CD4-positive, alpha-beta T cell treated with Interleukin-4 for 4 hours (primary cell): ENCODE measurements around the gene SAPCD1.

Experiments
- DNase-seq: peaks from one replicate; pipeline ENCODE4 v3.0.0-alpha.2; 2020

The SAPCD1 gene

DNA sequence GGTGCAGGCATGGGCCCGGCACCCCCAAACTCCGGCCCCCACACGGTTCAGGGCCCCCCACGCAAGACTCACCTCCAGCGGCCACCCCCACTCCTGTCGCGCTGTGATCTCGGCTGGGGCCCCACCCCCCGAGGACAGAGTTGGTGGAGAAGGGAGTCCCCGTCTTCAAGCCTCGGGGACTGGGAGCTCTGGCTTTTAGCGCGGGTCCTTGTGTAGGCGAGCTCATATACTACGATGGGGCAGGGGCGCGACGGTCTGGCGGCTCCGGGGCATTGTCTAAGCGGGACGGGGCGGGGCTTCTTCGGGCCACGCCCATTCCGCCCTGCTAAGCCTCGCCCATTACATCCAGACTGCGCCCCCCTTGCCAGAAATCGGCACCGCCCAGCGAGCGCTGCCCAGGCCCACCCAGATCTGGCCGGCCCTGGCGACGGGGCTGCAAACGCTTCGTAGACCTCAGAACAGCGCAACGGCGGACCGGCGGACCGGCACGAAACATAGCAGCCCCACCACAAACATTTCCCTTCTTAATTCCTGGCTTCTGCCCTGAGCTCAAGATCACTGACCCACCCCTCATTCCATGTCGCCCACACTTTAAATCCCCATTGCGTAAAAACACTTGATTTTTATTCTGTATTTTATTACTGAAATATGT is 32.4 kb upstream of the SAPCD1 start:
- peak; percentile 51 for DNase-seq

DNA sequence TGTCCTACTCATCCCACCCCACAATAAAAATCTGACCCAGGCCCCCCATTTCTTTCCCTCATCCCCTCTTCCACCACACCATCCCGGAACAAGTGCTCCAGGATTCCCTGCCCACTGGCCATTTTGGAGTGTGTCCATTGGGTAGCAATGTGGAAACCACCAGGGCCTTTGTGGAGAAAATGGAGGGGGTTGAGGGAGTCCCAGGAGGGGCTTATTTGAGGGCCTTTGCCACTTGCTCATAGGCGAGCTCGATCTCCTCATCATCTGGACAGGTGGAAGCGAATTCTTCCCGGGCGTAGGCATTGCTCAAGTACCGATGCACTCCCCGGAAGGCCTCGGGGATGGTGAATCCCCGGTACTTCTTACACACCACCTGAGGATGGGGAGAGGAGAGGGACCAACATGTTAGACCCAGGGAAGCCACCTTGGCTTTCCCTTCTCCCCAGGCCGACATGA is 31.8 kb upstream of the SAPCD1 start:
- DNase-seq: no peak

DNA sequence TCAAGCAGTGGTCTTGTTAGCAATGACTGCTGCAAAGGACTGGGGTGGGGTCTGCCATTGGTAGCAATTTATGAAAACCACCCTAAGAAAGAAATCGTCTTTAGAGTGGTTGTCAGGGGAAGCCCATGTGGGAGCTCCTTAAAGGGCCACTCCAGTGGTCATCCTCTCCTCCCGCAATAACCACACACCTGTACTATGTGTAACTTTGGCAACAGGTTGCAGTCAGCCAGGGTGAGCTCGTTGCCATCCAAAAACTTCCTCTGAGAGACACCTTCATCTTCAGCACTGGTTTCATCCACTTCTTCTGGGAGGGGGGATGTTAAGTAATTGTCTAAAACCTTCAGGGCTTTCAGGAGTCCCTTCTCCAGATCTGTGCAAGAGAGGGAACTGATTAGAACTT is 30.4 kb upstream of the SAPCD1 start:
- DNase-seq: no peak

GRCh38 chr6:31733734-31734133 is 28.7 kb upstream of the SAPCD1 start:
- no peak for DNase-seq

DNA sequence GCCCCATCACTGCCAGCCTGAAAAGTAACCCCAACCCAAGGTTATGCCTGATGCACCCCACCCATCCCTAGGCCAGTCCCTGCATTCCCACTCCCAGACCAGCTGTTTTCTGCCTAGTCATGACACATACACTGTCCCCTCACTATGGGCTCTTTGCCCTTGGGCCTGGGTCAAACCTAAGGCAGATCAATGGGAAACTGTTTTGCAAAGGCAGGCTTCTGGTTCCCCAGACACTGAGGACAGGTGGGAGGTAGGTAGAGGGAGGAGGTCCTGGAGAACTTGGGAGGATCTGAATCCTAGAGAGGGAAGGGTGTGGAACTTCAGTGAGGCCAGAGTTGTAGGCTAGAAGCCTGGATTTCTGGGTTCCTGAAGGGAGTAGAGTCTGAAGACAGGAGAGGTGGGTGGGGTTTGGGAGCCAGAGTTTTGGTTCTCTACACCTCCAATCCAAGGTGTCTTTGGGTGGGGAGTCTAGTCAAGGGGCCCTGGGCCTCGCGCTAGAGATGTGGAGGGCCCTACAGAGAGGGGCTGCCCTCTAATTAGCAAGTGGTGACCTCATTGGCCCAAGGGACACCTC is 28.1 kb upstream of the SAPCD1 start:
- no peak for DNase-seq

DNA sequence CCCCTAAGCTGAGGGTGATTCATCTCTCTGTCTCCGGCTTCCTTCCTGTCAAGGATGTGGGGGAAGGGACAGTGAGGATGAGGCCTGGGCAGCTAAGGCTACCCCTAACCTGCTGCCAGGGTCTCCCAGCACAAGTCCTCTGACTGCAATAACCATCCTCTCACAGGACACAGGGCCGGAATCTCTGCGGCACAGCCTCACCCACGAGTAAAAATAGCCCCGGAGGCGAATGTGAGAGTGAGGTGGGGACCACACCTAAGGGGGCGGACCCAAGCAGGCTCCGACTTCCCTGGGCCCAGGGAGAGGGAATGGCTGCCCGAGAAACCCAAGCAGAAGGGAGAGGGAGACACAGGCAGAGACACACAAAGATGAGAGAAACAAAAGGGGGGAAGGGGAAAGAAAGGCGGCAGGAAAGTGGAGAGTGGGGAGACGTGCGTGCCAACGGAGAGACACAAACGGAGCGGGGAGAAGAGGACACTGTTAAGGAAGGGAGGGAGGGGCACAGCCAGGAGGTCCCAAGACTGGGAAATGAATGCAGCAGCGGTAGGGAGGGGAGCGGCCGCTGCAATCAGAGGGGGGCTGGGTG is 27.5 kb upstream of the SAPCD1 start:
- DNase-seq: peak; percentile 80

GRCh38 chr6:31736021-31736767 is 26.3 kb upstream of the SAPCD1 start, which contains the start of gene CLIC1:
Gene CLIC1 (minus strand): TSS chr6:31736530. CDS start chr6:31736300, 230 bp downstream.
- DNase-seq: peak; percentile 70

GRCh38 chr6:31736768-31737314 is 25.6 kb upstream of the SAPCD1 start:
- no peak for DNase-seq

GRCh38 chr6:31737315-31737990 is 25.0 kb upstream of the SAPCD1 start:
- no peak for DNase-seq

DNA sequence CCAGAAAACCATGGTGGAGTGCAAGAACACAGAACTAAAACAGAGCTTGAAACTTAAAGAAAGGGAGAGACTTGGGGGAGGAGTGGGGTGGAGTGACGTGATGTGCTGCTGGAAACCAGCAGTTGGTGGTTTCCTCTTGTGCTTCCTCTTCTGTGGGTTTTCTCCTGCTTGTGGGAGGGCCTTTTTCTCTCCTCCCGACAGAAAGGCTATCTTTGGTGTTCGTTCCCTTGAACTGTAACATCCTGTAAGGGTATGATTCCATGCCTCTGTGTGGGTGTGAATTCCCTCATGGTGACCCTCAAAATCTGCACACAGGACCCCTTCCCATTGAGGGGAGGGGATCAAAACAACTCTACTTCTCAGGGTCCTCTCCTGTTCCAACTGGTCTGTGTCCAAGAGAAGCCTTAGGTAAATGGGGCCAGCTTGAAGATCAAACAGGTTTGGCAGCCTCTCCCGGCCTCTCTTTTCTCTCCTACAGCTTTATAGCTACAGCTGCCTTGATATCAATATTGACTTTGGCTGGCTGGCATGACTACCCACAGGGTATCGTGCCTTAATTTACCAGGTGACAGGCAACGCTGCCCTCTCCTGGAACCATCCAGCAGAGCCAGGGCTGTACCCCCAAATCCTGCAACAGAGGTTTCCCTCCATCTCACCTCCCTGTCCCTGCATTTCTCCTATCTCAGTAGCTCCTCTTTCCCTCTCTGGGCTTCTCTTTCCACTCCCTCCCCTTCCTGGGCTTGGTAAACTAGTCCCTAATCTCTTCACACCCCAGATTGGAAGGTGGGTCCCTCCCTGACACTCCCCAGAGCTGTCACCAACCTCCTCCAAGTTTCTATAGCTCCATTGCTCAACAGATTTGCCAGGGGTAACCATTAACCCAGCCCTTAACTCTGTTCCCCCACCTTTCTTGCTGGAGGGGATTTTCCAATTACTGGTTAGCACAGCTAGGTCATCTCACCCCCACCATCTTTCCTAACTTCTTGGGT is 24.2 kb upstream of the SAPCD1 start:
- peak; percentile 73 for DNase-seq

GRCh38 chr6:31739639-31740396 is 22.6 kb upstream of the SAPCD1 start, which contains the start of gene MSH5:
Gene MSH5 (plus strand): TSS chr6:31740005. CDS start chr6:31740467, 462 bp downstream.
- DNase-seq: peak; percentile 97

GRCh38 chr6:31740397-31741223 is 21.8 kb upstream of the SAPCD1 start:
- DNase-seq: peak; percentile 2

DNA sequence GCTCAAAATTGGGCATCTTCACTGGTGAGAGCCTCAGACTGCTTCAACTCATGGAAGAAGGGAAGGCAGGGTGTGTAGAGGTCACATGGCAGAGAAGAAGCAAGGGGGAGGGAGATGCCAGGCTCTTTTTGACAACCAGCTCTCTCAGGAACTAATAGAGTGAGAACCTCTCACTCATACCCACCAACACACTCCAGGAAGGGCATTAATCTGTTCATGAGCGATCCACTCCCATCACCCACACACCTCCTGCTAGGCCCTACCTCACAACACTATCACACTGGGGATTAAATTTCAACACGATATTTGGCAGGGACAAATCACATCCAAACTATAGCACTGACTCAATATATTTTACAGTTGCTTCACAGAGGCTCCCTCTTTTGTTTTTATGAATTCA is 20.6 kb upstream of the SAPCD1 start:
- no peak for DNase-seq

DNA sequence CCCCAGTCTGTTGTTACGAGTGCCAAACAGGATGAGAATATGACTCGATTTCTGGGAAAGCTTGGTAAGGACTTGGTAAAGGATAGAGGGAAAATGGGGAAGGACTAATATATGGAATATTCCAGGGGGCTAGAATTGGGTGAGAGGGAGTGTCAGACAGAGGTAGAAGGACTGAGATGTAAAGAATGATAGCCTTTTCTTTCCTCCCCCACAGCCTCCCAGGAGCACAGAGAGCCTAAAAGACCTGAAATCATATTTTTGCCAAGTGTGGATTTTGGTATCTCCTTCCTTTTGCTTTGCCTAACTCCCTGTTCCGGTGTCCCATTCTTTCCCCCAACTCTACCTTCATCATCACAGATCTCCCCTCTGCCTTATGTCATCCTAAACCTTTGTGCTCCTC is 19.6 kb upstream of the SAPCD1 start:
- no peak for DNase-seq

DNA sequence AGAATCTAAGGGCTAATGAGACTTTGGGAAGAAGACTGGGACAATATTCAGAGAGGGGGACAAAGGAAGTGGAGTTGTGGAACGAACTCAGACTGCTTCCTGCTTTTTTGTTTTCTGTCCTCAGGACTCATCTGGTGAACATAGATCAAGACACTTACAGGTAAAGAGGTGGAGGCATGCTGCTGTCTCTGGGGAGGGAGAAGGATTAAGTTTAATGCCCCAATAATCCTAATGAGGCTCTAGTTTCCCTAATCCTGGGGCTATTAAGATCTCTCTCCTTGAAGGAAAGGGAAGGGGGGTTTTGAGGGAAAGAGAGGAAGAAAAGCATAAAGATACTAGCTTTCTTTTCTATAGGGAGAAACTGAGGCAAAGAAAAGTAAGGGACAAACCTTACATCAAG is 18.0 kb upstream of the SAPCD1 start:
- DNase-seq: no peak

- no peak for DNase-seq
Measured at GRCh38 chr6:31749301-31750036, 13.0 kb upstream of the SAPCD1 start.

DNA sequence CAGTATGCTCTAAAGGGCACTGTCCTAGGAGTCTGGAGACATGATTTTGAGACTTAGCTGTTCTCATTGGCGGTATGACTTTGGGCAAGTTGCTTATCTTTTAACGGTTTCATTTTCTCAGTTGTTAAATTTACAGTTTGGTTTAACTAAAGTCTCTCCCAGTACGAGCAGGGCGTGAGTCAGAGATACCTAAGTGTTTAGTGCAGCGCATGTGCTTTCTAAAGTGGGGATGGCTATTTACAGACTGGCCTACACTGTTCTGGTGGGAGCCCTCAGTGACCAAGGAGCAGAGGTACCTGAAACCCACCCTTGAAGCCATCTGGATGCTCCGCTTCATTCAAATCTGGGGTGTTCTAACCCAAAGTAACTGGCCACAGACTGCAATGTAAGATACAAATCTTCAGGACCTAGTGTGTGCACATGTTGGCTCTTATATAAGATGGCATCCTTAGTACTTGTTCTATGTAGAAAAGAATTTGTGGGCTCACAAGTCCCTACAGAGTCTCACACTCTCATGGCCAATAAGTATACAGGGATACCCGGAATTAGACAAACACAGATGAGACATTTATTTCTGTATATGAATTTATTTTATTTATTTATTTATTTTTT is 11.9 kb upstream of the SAPCD1 start:
- DNase-seq: no peak

GRCh38 chr6:31752739-31753319 is 9.6 kb upstream of the SAPCD1 start:
- no peak for DNase-seq
